GM19351 (cell line): ENCODE measurements around the gene RMI2.
"Not testable (repeated sequence)": the region's sequence is repeated elsewhere in the genome, so short reads cannot be mapped to it uniquely, and the experiment has no call there.

Source experiments
- ATAC-seq: cut with Tn5 transposase; IDR thresholded peaks from one replicate; pipeline ENCODE4 v1.9.1; 2021; ENCODE audit warnings: mild to moderate bottlenecking, moderate library complexity; ENCODE audit not compliant: unreplicated experiment

RMI2 gene

DNA sequence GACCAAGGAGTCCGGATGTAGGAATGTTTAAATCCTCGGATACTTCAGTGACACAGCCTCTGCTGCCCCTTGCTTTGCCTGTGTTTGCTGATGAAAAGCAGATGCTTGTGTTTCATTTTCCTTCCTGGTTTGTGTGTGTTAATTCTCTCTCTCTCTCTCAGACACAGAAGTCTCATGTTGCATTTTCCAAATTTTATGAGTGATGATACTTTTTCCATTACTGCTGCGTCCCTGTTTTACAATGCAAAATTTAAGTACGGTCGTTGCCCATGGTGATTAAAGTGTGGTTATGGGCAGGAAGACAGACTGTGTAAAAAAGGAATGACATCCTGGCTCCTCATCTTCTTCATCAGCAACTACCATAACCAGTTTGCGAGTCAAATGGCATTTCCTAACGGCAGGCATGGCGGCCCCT lies 5.7 kb downstream of the RMI2 start:
- ATAC-seq: no peak

DNA sequence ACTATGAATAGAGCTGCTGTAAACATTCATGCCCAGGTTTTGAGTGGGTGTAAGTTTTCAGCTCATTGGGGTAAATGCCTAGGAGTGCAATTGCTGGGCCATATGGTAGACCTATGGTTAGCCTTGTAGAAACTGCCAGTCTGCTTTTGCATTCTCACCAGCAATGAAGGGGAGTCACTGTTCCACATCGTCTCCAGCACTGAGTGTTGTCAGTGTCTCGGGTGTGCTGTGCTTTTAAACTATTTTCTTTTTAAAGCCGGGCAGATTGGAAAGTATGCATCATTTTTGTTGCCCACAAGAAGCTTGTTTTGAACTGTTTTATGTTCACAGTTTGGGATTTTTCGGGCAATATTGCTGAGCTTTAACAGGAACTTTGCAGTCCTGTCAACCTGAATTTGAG lies 7.9 kb downstream of the RMI2 start:
- ATAC-seq: no peak

DNA sequence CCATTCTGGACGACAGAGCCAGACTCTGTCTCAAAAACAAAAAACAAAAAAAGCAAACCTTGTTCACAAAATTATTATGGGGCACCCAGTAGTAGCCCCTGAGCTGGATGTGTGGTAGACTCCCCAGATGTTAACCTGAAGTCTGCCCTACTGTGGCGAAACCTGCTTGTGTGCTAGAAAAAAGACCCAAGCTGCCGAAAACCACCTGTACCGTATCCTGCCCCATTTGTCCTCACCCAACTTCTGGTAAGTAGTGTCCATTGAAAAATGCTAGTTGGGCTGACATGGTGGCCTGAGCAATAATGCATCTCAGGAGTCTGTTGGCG lies 9.1 kb downstream of the RMI2 start:
- ATAC-seq: peak; percentile 33

DNA sequence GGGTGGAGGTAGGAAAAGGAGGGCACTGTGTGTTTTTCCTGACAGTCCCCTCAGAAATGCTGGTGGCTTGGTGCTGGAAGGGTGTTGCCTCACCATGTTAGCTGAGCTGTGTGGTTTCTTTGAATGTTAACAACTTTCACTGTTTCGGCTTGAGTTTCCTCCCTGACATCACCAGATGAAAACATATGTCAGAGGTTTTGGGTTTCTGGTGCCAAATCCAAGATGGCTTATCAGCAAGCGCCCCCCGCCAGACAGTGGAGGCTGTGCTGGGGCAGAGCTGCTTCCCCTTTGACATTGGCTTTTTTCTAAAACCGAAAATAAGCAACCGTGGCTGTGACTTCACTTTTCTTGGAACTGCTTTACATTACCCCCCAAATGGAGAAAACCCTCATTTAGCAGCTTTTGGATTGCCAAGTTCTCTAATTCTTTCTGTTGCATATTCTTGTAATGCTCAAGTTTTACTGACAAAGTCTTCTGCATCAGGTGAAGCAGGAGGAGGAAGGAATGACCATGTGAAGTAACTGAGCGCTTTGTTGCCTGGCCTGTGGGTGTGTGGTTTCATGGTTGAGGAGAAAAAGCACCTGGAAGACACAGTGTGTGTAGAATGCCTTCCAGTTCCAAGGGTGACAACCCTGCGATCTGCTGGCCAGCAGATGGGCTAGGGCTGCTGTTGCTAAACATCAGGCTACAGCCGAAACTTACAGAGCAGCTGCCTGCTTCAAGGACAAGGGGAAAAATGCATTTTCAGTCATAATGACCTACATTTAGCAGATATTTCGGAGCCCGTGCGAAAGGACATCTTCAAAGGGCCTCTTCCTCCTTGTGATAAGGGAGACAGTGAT lies 9.7 kb downstream of the RMI2 start:
- peak; percentile 70 for ATAC-seq

DNA sequence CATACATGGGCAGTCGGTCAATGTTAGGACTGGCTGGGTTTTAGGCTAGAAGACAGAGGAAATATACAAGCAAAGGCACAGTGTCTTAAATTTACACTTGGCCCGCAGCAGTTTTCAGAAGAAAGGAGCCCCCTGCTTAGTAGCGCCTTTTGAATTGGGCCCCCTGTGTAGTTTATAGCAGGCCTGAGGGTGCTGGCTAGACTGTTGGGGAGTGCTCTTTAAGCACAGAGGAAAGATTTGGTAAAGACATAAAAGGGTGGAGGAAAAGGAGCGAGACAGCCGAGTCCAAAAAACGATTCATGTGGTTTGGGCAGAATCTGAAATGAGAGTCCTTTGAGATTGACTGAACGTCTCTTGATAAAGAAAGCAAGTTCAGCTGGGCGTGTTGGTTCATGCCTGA lies 10.6 kb downstream of the RMI2 start:
- ATAC-seq: no peak

DNA sequence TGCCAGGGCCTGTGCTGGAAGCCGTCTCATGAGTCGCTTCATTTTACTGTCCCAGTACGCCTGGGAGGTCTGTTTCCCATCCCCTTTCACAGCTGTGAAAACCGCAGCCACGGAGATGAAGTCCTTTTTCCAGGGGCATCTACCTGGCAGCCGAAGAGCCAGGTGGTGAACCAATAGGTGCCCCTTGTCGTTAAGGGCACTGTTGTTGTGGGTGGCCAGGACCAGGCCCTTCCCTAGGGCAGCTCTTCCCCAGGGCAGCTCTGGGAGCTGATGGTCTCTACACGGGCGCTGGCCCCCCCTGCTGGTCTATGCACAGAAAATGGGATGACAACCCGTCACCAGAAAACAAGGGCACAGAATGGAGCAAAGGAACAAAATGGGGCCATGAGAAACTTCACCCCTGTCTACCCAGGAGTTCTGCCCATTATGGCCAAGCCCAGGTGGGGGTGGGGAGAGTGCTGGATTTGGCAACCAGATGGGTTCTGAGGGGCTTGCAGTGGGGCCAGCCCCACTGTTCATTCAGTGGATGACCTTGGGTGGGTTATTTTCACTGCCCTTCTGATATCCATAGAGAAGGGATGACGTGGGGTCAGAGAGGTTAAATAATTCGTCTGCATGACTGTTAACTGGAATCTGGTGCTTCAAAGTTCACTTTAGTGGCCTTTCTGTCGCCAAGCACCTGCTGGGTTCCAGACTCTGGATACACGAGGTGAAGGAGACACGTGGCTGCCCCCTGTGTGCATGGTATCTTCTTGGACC lies 11.5 kb downstream of the RMI2 start:
- no peak for ATAC-seq

DNA sequence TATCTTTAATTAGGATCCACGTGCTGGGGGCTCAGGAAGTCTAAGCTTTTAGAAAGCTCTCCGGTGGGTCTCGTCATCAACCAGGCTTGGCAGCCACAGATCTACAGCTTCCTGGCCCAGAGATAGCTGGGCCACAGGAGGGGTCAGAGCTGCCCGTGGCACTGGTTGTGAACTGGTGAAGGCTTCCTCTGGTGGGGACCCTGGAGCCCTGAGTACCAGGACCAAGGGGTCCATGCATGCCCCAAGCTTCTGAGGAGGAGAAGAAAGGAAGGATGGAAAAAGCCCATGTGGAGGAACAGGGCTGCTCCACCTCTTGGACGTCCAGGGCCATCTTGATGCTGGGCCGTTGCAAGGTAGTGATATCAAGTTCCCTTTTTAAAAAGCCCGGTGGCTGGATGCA lies 13.3 kb downstream of the RMI2 start:
- no peak for ATAC-seq

DNA sequence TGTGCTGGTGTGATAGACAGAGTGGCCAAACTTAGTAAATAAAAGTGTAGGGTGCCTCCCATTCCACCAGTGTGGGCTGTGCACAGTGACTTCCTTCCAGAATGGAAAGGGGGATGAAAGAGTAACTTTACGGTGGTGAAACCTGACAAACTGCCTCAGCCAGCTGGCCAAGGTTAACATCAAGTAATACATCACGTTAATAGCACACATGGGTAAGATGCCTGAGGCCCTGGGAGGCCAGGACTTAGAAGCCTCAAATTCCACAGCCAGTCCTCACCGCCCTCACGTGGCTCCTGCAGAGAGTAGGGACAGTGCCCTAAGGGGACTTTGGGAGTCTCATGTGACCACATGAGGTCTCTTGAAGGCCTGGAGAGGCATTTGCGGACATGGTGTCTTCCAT lies 14.1 kb downstream of the RMI2 start:
- no peak for ATAC-seq

DNA sequence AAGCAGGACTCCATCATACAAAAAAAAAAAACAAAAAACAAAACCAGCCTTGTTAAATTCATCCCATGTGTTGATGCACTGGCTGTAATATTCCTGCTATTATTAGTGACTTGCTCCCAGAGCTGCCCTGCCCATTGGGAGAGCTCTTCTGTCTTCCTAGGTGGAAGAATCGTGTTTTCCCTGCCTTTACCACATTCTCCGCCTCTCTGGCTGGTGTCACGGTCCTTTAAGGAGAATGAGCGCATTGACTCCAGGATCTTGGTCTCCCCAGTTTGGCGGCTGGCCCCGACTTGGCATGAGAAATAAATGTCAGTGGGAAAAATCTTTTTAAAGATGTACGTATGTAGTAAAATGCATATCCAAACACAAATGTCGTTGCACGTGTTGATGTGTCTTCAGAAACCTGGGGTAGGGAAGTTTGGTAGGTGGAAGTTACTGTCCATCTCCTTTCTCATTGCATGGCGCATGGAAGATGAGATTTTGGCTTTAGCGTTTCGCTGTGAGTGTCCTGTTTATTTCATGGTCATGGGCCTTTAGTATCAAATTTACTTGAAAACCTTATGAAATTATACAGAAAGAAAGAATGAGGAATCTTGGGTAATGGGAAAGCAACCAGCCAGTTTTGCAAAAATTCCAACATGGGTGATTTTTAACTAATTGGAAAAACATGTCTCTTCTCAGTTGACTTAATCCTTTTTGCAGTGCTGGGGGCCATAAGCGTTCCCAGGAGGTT lies 15.5 kb downstream of the RMI2 start:
- ATAC-seq: no peak

DNA sequence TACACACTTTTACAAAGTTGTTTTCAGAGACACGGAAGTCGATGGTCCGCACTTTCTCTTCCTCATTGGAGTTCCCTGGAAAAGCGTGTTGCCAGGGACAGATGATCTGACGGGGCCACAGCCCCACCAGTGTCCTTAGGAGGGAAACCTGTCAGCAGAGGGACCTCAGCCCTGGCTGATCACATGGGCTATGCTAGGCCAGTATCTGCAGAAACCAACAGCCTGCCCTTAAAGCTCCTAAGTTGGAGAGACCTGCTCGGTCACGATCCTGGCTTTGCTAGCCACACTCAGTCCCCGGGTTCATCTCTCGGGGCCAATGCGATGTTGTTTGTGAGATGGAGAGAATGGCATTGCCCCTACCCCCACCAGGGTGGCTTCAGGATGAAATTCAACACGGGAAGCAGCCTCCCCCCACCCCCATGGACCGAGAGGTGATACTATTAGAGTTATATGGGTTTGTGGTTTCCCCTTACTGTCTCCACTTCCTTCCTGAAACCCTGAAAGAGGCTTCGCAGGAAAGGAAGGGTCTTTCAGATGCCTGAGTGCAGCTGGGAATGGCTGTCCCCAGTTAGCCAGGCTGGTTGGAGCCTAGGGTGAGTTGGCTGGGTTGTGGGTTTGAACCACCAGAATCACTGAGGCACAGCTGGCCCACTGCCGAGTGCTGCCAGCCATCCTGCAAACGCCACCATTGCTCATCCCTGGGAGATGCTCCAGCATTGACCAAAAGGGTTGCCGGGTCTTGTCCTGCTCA lies 16.6 kb downstream of the RMI2 start:
- ATAC-seq: peak; percentile 52

DNA sequence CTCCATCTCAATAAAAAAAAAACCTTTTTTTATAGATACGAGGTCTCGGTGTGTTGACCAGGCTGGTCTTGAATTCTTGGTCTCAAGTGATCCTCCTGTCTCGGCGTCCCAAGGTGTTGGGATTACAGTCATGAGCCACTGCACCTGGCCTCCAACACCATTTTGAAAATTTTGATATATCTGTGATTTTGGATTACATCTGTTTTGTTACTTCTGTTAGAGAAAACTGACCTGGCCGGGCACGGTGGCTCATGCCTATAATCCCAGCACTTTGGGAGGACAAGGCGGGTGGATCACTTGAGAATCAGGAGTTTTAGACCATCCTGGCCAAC lies 18.6 kb downstream of the RMI2 start:
- no peak for ATAC-seq

DNA sequence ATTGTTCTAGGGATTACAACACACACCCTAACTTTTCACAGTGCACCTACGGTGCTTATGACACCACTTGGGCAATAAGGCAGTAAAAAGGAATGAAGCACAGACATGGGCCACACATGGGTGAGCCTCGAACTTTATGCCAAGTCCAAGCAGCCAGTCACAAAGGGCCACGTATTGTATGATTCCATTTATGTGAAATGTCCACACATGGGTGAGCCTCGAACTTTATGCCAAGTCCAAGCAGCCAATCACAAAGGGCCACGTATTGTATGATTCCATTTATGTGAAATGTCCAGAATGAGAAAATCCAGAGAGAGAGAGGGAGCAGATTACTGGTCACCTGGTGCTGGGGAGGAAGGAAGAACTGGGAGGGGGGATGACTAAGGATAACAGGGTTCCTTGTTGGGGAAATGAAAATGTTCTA lies 22.2 kb downstream of the RMI2 start:
- ATAC-seq: no peak

DNA sequence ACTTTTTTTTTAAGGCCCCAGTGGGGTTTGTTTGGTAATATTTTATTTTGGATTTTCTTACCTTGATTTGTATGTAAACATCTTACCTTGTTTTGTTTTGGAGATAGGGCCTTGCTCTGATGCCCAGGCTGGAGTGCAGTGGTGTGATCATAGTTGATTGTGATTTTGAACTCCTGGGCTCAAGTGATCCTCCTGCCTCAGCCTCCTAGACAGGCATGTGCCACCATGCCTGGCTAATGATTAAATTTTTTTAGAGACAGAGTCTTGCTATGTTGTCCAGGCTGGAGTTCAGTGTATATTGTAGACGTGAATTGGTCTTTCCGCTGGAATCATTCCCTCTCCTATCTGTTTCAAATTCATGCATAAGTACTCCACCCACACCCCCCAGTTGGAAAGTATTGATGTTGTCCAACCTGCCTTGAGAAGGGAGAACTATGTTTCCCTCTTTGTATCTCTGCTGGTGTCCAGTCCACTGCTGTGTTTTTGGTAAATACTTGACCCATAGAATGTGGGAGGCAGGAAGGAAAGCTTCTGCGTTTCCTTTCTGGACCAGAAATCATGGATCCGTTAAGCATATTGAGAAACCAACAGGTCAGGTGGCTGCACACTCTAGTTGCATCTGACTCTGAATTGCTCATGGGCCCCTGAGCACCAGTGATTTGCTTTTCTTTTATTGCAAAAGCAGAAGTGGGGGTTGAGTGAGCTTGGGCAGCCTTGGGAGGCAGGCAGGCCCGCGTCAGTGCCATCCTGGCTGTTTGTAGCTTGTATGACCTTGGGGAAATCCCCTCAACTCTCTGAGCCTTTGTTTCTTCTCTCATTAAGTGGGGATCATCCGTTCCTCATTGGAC lies 25.0 kb downstream of the RMI2 start:
- peak; percentile 56 for ATAC-seq

DNA sequence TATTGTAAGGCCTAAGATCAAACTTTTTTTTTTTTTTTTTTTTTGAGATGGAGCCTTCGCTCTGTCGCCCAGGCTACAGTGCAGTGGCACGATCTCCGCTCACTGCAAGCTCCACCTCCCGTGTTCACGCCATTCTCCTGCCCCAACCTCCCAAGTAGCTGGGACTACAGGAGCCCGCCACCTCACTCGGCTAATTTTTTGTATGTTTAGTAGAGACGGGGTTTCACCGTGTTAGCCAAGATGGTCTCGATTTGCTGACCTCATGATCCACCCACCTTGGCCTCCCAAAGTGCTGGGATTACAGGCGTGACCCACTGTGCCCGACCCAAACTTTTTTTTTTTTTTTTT lies 25.6 kb downstream of the RMI2 start:
- peak; percentile 16 for ATAC-seq

DNA sequence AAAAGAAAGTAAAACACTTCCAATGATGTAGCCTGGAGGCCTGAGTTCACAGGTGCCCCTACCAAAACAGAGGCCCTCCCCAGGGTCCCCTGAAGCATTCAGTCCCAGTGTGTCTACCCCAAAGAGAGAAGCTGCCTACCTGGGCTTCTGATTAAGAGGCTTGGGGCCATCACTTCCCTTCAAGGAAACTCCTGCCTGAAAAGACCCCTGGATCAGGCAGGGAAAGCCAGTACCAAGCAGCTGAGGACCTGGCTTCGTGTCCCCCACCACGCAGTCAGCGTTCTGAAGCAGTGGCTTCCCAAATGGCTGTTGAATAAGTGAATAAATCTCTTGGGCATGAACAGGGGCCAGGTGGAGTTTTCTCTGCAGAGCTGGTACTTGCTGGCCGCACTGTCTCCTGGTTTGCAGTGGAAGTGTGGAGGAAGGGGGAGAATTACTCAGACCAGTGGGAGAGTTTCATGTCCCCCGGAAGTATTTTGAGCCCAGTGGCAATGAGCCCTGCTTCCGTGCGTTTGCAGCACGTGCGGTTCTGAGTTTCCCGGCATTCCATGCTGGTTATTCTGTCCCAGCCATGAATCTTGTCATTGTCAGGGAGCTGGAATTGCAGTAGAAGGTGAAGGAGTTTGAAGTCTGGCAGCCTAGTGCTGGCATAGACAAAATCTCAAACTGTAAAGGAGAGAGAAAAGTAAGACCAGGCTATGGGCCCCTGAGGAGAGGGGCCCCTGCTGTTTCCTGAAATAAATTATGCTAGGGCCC lies 27.0 kb downstream of the RMI2 start:
- no peak for ATAC-seq

DNA sequence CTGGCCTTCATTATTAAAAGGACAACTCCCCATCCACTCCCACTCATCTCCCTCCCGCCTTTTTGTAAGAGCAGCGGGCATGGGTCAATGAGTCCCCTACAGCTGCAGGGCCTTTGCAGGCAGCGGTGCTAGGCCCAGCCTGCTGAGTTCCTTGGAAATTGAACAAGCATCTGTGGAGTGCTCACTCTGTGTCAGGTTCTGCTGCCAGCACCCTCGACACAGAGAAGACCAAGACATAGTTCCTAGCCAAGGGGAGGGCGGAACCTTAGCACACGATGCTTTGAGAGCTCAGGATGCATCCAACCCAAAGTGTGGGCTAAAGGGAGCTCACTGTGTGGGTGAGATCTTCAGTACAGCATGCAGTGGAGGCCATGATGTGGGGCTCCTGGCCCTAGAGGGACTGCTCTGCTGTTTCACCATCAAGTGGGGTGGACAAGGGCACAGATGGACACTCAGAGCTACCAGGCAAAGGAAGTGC lies 27.6 kb downstream of the RMI2 start:
- ATAC-seq: no peak

DNA sequence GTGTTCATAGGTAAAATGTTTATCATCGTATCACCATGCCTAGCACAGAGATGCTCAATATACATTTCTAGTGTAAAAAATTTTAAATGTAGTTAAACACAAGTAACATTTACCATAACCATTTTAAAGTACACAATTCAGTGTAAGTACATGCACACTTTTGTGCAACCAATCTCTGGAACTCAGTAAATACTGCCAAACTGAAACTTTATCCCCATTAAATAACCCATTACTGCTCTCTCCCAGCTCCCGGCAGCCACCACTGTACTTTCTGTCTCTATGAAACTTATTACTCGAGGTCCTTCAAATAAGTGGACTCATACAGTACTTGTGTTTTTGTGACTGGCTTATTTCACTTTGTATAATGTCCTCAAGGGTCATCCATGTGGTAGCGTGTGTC lies 29.0 kb downstream of the RMI2 start:
- ATAC-seq: no peak

DNA sequence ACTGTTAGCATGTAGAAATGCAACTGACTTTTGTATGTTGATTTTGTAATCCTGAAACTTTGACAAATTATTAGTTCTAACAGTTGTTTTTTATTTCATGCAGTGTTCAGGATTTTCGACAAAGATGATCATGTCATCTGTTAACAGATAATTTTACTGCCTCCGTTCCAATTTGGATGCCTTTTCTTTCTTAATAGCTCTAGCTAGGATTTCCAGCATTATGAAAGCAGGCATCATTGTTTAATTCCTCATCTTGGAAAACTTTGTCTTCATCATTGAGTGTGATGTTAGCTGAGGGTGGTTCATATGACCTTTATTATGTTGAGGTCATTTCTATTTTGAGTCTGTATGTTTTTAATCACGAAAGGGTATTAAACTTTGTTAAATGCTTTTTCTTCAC lies 31.9 kb downstream of the RMI2 start:
- ATAC-seq: no peak

DNA sequence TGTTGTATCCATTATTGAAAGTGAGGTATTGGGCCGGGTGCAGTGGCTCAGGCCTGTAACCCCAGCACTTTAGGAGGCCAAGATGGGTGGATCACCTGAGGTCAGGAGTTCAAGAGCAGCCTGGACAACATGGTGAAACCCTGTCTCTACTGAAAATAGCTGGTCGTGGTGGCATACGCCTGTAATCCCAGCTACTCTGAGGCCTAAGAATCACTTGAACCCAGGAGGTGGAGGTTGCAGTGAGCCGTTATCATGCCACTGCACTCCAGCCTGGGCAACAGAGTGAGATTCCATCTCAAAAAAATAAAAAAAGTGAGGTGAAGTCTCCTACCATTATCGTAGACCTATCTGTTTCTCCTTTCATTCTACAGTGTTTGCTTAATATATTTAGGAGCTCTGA lies 33.7 kb downstream of the RMI2 start:
- ATAC-seq: not testable (repeated sequence)

DNA sequence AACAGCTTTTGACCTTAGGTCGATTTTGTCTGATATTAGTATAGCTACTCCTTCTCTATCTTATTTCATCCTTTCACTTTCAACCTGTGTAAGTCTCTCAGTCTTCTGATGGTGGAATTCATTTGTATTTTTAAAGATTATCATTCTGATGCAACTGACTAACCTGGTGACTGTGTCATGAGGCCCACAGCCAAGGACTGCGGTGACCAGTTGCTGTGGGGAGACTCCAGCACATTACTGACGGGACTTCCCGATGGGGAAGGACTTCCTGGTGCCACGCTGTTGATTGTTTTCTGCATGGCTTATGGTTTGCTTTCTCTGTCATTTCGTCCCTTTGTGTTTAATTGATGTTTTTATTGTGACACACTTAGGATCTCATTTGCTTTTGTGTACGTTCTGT lies 34.2 kb downstream of the RMI2 start:
- peak; percentile 71 for ATAC-seq
